Vagina (tissue), 2 donors: Measurements from ENCODE around the gene FGD2.

ENCODE experiments used
- CTCF ChIP-seq, 3 experiments: fragments of 450-650 bp in 2 of 3; fragments of 200-600 bp in 1 of 3; sonication (generic) in 1 of 3; IDR thresholded peaks; one replicate each; pipeline ENCODE4 v1.5.1; 2017 to 2019; ENCODE audit warnings: antibody characterized with exemption in 3 of 3, mild to moderate bottlenecking in 2 of 3, moderate library complexity in 2 of 3
- POLR2A ChIP-seq, 2 donors: fragments of 450-650 bp; IDR thresholded peaks; one replicate each; pipeline ENCODE4 v1.6.1; 2017; ENCODE audit warnings: antibody characterized with exemption in 2 of 2, mild to moderate bottlenecking in 2 of 2, moderate library complexity in 2 of 2
- POLR2AphosphoS5 ChIP-seq, 2 donors: sonication (generic); formaldehyde crosslinking; IDR thresholded peaks; one replicate each; pipeline ENCODE4 v1.9.0; 2017; ENCODE audit warnings: antibody characterized with exemption in 2 of 2, mild to moderate bottlenecking in 2 of 2, low read depth in 1 of 2; ENCODE audit not compliant: insufficient read depth in 1 of 2

- TF ChIP-seq POLR2A (IDR thresholded peaks at IDR 0.05): no peak
- TF ChIP-seq CTCF (IDR thresholded peaks at IDR 0.05): no peak
- no peak for TF ChIP-seq POLR2AphosphoS5 (IDR thresholded peaks at IDR 0.05; ENCODE audit: insufficient read depth in 1 of 2, low read depth in 1 of 2)
Observed at GRCh38 chr6:36973647-36974046, 31.8 kb upstream of the FGD2 start.
